T-helper 9 cell (primary cell): ENCODE results near the gene ICAM1.

Experiments
- DNase-seq: peaks from one replicate; pipeline ENCODE4 v3.0.0-alpha.2; 2020

Gene ICAM1

GRCh38 chr19:10295305-10295846 is 24.5 kb downstream of the ICAM1 start:
- DNase-seq = peak; percentile 58

- DNase-seq = no peak
Measured at GRCh38 chr19:10295847-10296591, 25.1 kb downstream of the ICAM1 start.

GRCh38 chr19:10299545-10300458 is 28.9 kb downstream of the ICAM1 start:
- DNase-seq = no peak

- no peak for DNase-seq
Measured at GRCh38 chr19:10305139-10305806, 34.4 kb downstream of the ICAM1 start.

GRCh38 chr19:10306327-10306726 is 35.4 kb downstream of the ICAM1 start:
- no peak for DNase-seq

- no peak for DNase-seq
Measured at GRCh38 chr19:10309423-10309822, 38.5 kb downstream of the ICAM1 start, which contains the start of gene ZGLP1. Gene ZGLP1, minus strand, starts transcription at chr19:10309815.

- DNase-seq = peak; percentile 93
Measured at GRCh38 chr19:10315335-10316214, 44.7 kb downstream of the ICAM1 start, which contains the start of gene FDX2. Gene FDX2, minus strand, starts transcription at chr19:10316015. Its CDS starts 19 bp downstream, at chr19:10315996.

- DNase-seq = no peak
Measured at GRCh38 chr19:10316229-10317044, 45.5 kb downstream of the ICAM1 start.

GRCh38 chr19:10317045-10317856 is 46.3 kb downstream of the ICAM1 start:
- DNase-seq = no peak

GRCh38 chr19:10317857-10318462 is 47.0 kb downstream of the ICAM1 start:
- DNase-seq = no peak

- DNase-seq = no peak
Measured at GRCh38 chr19:10318807-10319682, 48.1 kb downstream of the ICAM1 start.

- DNase-seq = no peak
Measured at GRCh38 chr19:10320602-10321416, 49.9 kb downstream of the ICAM1 start.

GRCh38 chr19:10321417-10321797 is 50.5 kb downstream of the ICAM1 start:
- no peak for DNase-seq

- no peak for DNase-seq
Measured at GRCh38 chr19:10321874-10322835, 51.2 kb downstream of the ICAM1 start.

GRCh38 chr19:10325732-10326131 is 54.8 kb downstream of the ICAM1 start:
- DNase-seq = no peak

- DNase-seq = no peak
Measured at GRCh38 chr19:10327793-10328192, 56.9 kb downstream of the ICAM1 start.
